ENCODE results near the gene SPRR2E. TPM values are rescaled to one million over a fixed set of nuclear protein-coding genes. Genes with fewer than 3 reads are reported as not detected.

SPRR2E gene
- total and polyA plus RNA-seq, 2 of the 8 experiments (the other 6 are each of a cell fraction or from before 2014, with no cell fraction given): not detected

- Histone ChIP-seq H4K8ac (ENCODE audit: extremely low read depth, insufficient read depth, low read length) (no peak overlapping the region), H2AFZ (ENCODE audit: low read length) (no peak overlapping the region), H3K4me3 (ENCODE audit: extremely low read depth in 1 of 4, insufficient read depth in 2 of 4, low read depth in 3 of 4, low read length in 4 of 4) (no peak overlapping the region), H3K23me2 (ENCODE audit: low read depth, low read length) (no peaks in the 10 kb centered on the region), H2BK15ac (ENCODE audit: low read length) (no peak overlapping the region), H3K36me3 (ENCODE audit: control insufficient read depth in 2 of 4, insufficient read depth in 4 of 4, low read length in 3 of 4) (no peaks in the 10 kb centered on the region), H3K27me3 (replicated peaks in 1 of 4; ENCODE audit: control insufficient read depth in 3 of 4, extremely low read depth in 1 of 4, insufficient read depth in 3 of 4, low read length in 3 of 4) (no peaks in the 10 kb centered on the region), H2AK5ac (ENCODE audit: low read depth, low read length) (no peak overlapping the region), H3K4me1 (replicated peaks in 1 of 4; ENCODE audit: control insufficient read depth in 3 of 4, insufficient read depth in 4 of 4, low read length in 3 of 4) (no peaks in the 10 kb centered on the region), H3K14ac (ENCODE audit: insufficient read length) (no peak overlapping the region), H4K20me1 (replicated peaks in 1 of 2; ENCODE audit: control insufficient read depth in 1 of 2, insufficient read depth in 2 of 2, low read length in 2 of 2) (no peaks in the 10 kb centered on the region), H4K5ac (ENCODE audit: insufficient read length, low read depth, low read length) (no peak overlapping the region), H2BK5ac (ENCODE audit: low read depth, low read length) (no peak overlapping the region), H3K9ac (replicated peaks in 1 of 4; ENCODE audit: extremely low read depth in 1 of 4, low read depth in 3 of 4, low read length in 3 of 4) (no peak overlapping the region), H3K79me2 (ENCODE audit: control insufficient read depth in 1 of 2, insufficient read depth in 2 of 2, low read length in 2 of 2) (no peaks in the 10 kb centered on the region), H2BK120ac (replicated peaks; ENCODE audit: low read depth, low read length) (no peak overlapping the region), H3K23ac (ENCODE audit: insufficient read length) (no peak overlapping the region), H3K56ac (replicated peaks; ENCODE audit: insufficient read length, low read depth, low read length) (no peak overlapping the region), H2BK20ac (ENCODE audit: low read length) (no peak overlapping the region), H3K18ac (ENCODE audit: extremely low read depth, low read length) (no peak overlapping the region), H2BK12ac (ENCODE audit: low read depth, low read length) (no peak overlapping the region), H3K4ac (replicated peaks; ENCODE audit: insufficient read length, low read depth, low read length) (no peak overlapping the region), H4K91ac (replicated peaks; ENCODE audit: insufficient read length, low read length) (no peak overlapping the region), H3K4me2 (ENCODE audit: insufficient read depth in 1 of 2, low read depth in 2 of 2, low read length in 2 of 2) (no peak overlapping the region), H3K27ac (ENCODE audit: low read depth, low read length) (no peak overlapping the region), H3K9me3 (ENCODE audit: insufficient read depth in 2 of 2, low read depth in 1 of 2, low read length in 1 of 2) (no peaks in the 10 kb centered on the region), H3K79me1 (ENCODE audit: low read depth, low read length) (no peaks in the 10 kb centered on the region)
- FAIRE-seq (no peak), DNase-seq (ENCODE audit: low read depth in 1 of 2, low spot score in 2 of 2) (no peak)
- POLR2A ChIA-PET (ENCODE audit: partially characterized antibody): no interaction called here
- WGBS, 2 experiments (ENCODE audit: extremely low coverage in 1 of 2, insufficient coverage in 1 of 2, insufficient read length in 1 of 2, insufficient replicate concordance in 2 of 2, low coverage in 1 of 2, low lambda C conversion rate in 2 of 2, missing lambda C conversion rate in 1 of 2): 93% methylated on average over 9 of the region's 9 CpGs; no CpG with 5 or more reads in 1 of the 2 experiments
- CTCF ChIA-PET (ENCODE audit: partially characterized antibody): no interaction called here
- TF ChIP-seq YY1 (IDR thresholded peaks at IDR 0.05; ENCODE audit: low read depth, low read length): no peak
- TF ChIP-seq TAF1 (IDR thresholded peaks at IDR 0.05; ENCODE audit: low read depth, low read length): no peak
- no peak for TF ChIP-seq NANOG (IDR thresholded peaks at IDR 0.05; ENCODE audit: insufficient read depth, low read depth, low read length, poor library complexity, severe bottlenecking)
- no peak for TF ChIP-seq KDM4A (IDR thresholded peaks at IDR 0.05; ENCODE audit: low read depth, low read length, severe bottlenecking)
- TF ChIP-seq HDAC2 (IDR thresholded peaks at IDR 0.05; ENCODE audit: borderline replicate concordance in 1 of 2, low read depth in 2 of 2, low read length in 2 of 2): no peak
- TF ChIP-seq CBX8 (IDR thresholded peaks at IDR 0.05; ENCODE audit: borderline replicate concordance, low read depth, low read length): no peak
- TF ChIP-seq JUN (IDR thresholded peaks at IDR 0.05; ENCODE audit: low read depth, low read length): no peak
- TF ChIP-seq RAD21 (IDR thresholded peaks at IDR 0.05 in 1 of 2, conservative IDR thresholded peaks at IDR 0.05 in 1 of 2; ENCODE audit: low read depth in 2 of 2, low read length in 2 of 2): no peak
- no peak for TF ChIP-seq ATF3 (IDR thresholded peaks at IDR 0.05; ENCODE audit: insufficient read depth, low read depth, low read length)
- no peak for TF ChIP-seq RBBP5 (IDR thresholded peaks at IDR 0.05; ENCODE audit: borderline replicate concordance, low read depth, low read length)
- no peak for TF ChIP-seq USF2 (IDR thresholded peaks at IDR 0.05; ENCODE audit: low read length)
Observed at GRCh38 chr1:153099461-153100045, 5.2 kb upstream of the SPRR2E start.

Measured in H1 (cell line).